ENCODE measurements around the gene LELP1.

DNA sequence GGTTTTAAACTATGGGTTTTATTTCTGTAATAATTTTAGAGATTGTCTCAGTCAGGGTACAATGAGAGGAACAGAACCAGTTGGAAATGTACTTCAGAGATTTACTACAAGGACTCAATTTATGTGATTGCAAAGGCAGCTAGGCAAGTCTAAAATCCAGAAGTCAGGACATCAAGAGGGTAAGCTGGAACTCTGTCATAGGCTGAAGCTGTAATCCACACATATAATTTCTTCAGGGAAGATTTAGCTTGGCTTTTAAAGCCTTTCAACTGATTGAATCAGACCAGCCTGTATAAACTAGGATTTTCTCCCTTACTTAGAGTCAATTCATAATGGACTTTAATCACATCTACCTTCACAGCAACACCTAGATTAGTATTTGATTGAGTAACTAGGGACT is 24.3 kb upstream of the LELP1 start:
- TF ChIP-seq CTCF (conservative IDR thresholded peaks at IDR 0.05; ENCODE audit: low read length) (no peak), EZH2phosphoT487 (IDR thresholded peaks at IDR 0.05; ENCODE audit: borderline replicate concordance) (no peak)

Measured in Loucy (cell line).